PC-9 (cell line): ENCODE measurements around the gene NUDC. TPM values are rescaled to one million over a fixed set of nuclear protein-coding genes. Genes with fewer than 3 reads are reported as not detected.

Experiments
- BruUV-seq: library from RNA; stranded (reverse); fragments of 400-500 nt; replicated peaks from 2 replicates; lab custom pipeline; 2021; lab: Mats Ljungman, UMichigan
- CTCF ChIA-PET: fragments of 300-600 bp; sonication (Branson Sonifier 250); formaldehyde crosslinking; loops from one replicate; lab custom pipeline; 2022; ENCODE audit warnings: antibody characterized with exemption; lab: Charles Lee
- POLR2A ChIA-PET: fragments of 300-600 bp; sonication (Branson Sonifier 250); formaldehyde crosslinking; loops from one replicate; lab custom pipeline; 2022; ENCODE audit warnings: antibody characterized with exemption; ENCODE audit not compliant: unreplicated experiment; lab: Charles Lee
- DNase-seq, 2 experiments: peaks; one replicate each; pipeline versions ENCODE4 v3.0.0 to v3.0.0-alpha.2; 2015 to 2022; ENCODE audit warnings: mixed read lengths in 1 of 2
- H2AFZ ChIP-seq: fragments of 200-600 bp; sonication (generic); 2 replicates; pipeline ENCODE4 v1.8.1; 2017; ENCODE audit warnings: antibody characterized with exemption
- H3F3A ChIP-seq: fragments of 200-600 bp; sonication (generic); 2 replicates; pipeline ENCODE4 v1.8.1; 2017; ENCODE audit warnings: antibody characterized with exemption, mild to moderate bottlenecking, low read depth; ENCODE audit not compliant: insufficient read depth
- H3K27ac ChIP-seq: fragments of 200-600 bp; sonication (generic); 2 replicates; pipeline ENCODE4 v1.6.1; 2016; ENCODE audit warnings: mixed run types
- H3K27me3 ChIP-seq: fragments of 200-600 bp; sonication (generic); 2 replicates; pipeline ENCODE4 v1.6.1; 2016; ENCODE audit warnings: low read depth, mixed run types; ENCODE audit not compliant: insufficient read depth
- H3K36me3 ChIP-seq: fragments of 200-600 bp; sonication (generic); 2 replicates; pipeline ENCODE4 v1.6.1; 2016; ENCODE audit warnings: low read depth, mixed run types
- H3K4me1 ChIP-seq: fragments of 200-600 bp; sonication (generic); replicated peaks from 2 replicates; pipeline ENCODE4 v1.6.1; 2016; ENCODE audit warnings: mixed run types; ENCODE audit not compliant: insufficient read depth
- H3K4me2 ChIP-seq: fragments of 200-600 bp; sonication (generic); 2 replicates; pipeline ENCODE4 v1.6.1; 2017; ENCODE audit warnings: mixed run types
- H3K4me3 ChIP-seq: fragments of 200-600 bp; sonication (generic); 2 replicates; pipeline ENCODE4 v1.6.1; 2016; ENCODE audit warnings: mixed run types
- H3K79me2 ChIP-seq: fragments of 200-600 bp; sonication (generic); 2 replicates; pipeline ENCODE4 v1.6.1; 2017; ENCODE audit warnings: low read depth, mixed run types
- H3K9me2 ChIP-seq: fragments of 200-600 bp; sonication (generic); 2 replicates; pipeline ENCODE4 v1.8.1; 2017; ENCODE audit warnings: mild to moderate bottlenecking; ENCODE audit not compliant: insufficient read depth
- H3K9me3 ChIP-seq: fragments of 200-600 bp; sonication (generic); 2 replicates; pipeline ENCODE4 v1.8.1; 2016; ENCODE audit warnings: low read depth; ENCODE audit not compliant: insufficient read depth
- H4K20me1 ChIP-seq: fragments of 200-600 bp; sonication (generic); 2 replicates; pipeline ENCODE4 v1.8.1; 2017; ENCODE audit not compliant: insufficient read depth
- CTCF ChIP-seq: fragments of 200-600 bp; sonication (generic); conservative IDR thresholded peaks from 2 replicates; pipeline ENCODE4 v1.6.1; 2017; ENCODE audit warnings: mixed run types, antibody characterized with exemption, mild to moderate bottlenecking, moderate library complexity
- EZH2 ChIP-seq: fragments of 200-600 bp; sonication (generic); IDR thresholded peaks from 2 replicates; pipeline ENCODE4 v1.8.0; 2017; ENCODE audit warnings: antibody characterized with exemption, low read depth
- intact Hi-C: fragments of 100-400 bp; cut with micrococcal nuclease; formaldehyde crosslinking; loops from one replicate; pipeline ENCODE4 v1.10.0; 2022; ENCODE audit not compliant: unreplicated experiment
- total RNA-seq: library from RNA; stranded (reverse); gene quantifications from 2 replicates; pipeline ENCODE4 v1.2.3, GENCODE V29; 2021

Gene NUDC
- total RNA-seq, 1 experiment from 2014 or later = 104 TPM

- Histone ChIP-seq H3K36me3 (no peaks in the 10 kb centered on the region), H3K4me1 (no peaks in the 10 kb centered on the region), H3K9me3 (no peaks in the 10 kb centered on the region), H3K4me3 (no peak overlapping the region), H4K20me1 (no peaks in the 10 kb centered on the region), H3K27me3 (no peaks in the 10 kb centered on the region), H3K79me2 (no peaks in the 10 kb centered on the region), H3K27ac (no peak overlapping the region), H3F3A (no peaks in the 10 kb centered on the region), H2AFZ (no peak overlapping the region), H3K9me2 (no peaks in the 10 kb centered on the region), H3K4me2 (no peak overlapping the region)
- ChIA-PET POLR2A (no interaction called here), CTCF (interaction anchor here (0.6 to 0.7 kb wide), 2 partner anchors 16 to 287 kb away, joined by 3 to 12 read pairs; no protein-coding TSS in a partner anchor)
- intact Hi-C loops = no loop called here
- no TSS peak for BruUV-seq
- DNase-seq = no peak
- TF ChIP-seq CTCF (no peak), EZH2 (no peak)
Measured at GRCh38 chr1:26976621-26977510, 55.3 kb downstream of the NUDC start.

- Histone ChIP-seq H3K4me3 (no peak overlapping the region), H3K36me3 (no peaks in the 10 kb centered on the region), H2AFZ (no peak overlapping the region), H3K27ac (no peak overlapping the region), H3F3A (no peaks in the 10 kb centered on the region), H3K4me1 (no peaks in the 10 kb centered on the region), H3K9me3 (no peaks in the 10 kb centered on the region), H3K9me2 (no peaks in the 10 kb centered on the region), H3K4me2 (no peak overlapping the region), H4K20me1 (no peaks in the 10 kb centered on the region), H3K79me2 (no peaks in the 10 kb centered on the region), H3K27me3 (no peaks in the 10 kb centered on the region)
- intact Hi-C loops = no loop called here
- TF ChIP-seq EZH2 = no peak
- no peak for TF ChIP-seq CTCF
- POLR2A ChIA-PET = no interaction called here
- CTCF ChIA-PET = no interaction called here
- no TSS peak for BruUV-seq
- no peak for DNase-seq
Measured at GRCh38 chr1:26978901-26979300, 57.4 kb downstream of the NUDC start.

GRCh38 chr1:26981146-26981846, 59.8 kb downstream of the NUDC start:
- no peaks in the 10 kb centered on the region for H3K9me3 ChIP-seq
- ChIA-PET POLR2A (no interaction called here), CTCF (interaction anchor here (0.6 kb wide), 1 partner anchor 10 kb away, joined by 3 read pairs; no protein-coding TSS in a partner anchor)
- H3K4me2 ChIP-seq = no peak overlapping the region
- H2AFZ ChIP-seq = no peak overlapping the region
- no peaks in the 10 kb centered on the region for H4K20me1 ChIP-seq
- no peak overlapping the region for H3K4me3 ChIP-seq
- no peak overlapping the region for H3K27ac ChIP-seq
- no peaks in the 10 kb centered on the region for H3K36me3 ChIP-seq
- H3K27me3 ChIP-seq = no peaks in the 10 kb centered on the region
- H3K9me2 ChIP-seq = no peaks in the 10 kb centered on the region
- no TSS peak for BruUV-seq
- no peak for TF ChIP-seq CTCF
- no peak for TF ChIP-seq EZH2
- H3F3A ChIP-seq = no peaks in the 10 kb centered on the region
- H3K4me1 ChIP-seq = no peaks in the 10 kb centered on the region
- DNase-seq = no peak
- intact Hi-C loops = no loop called here
- no peaks in the 10 kb centered on the region for H3K79me2 ChIP-seq
